H1 (cell line): ENCODE data around the gene CAMTA1. TPM values are rescaled to one million over a fixed set of nuclear protein-coding genes. Genes with fewer than 3 reads are reported as not detected.

ENCODE experiments used
- BCL11A ChIP-seq, 2 experiments: IDR thresholded peaks; one replicate each; pipeline ENCODE4 v1.6.1; 2011; ENCODE audit warnings: low read depth in 2 of 2, low read length in 2 of 2, mild to moderate bottlenecking in 2 of 2
- CHD1 ChIP-seq: IDR thresholded peaks from 2 replicates; pipeline ENCODE4 v1.6.1; 2012; ENCODE audit warnings: low read depth, low read length, improper control_type of control experiment
- CHD2 ChIP-seq: IDR thresholded peaks from 2 replicates; pipeline ENCODE4 v1.6.1; 2012; ENCODE audit warnings: low read length, improper control_type of control experiment
- CREB1 ChIP-seq: IDR thresholded peaks from 2 replicates; pipeline ENCODE4 v1.6.1; 2012; ENCODE audit warnings: inconsistent platforms
- EZH2 ChIP-seq: fragments of 200-600 bp; sonication (generic); IDR thresholded peaks from 2 replicates; pipeline ENCODE4 v1.7.1; 2012; ENCODE audit warnings: low read depth, mild to moderate bottlenecking, moderate library complexity, low read length, inconsistent platforms; ENCODE audit not compliant: severe bottlenecking
- HDAC2 ChIP-seq, 2 experiments: fragments of 300-600 bp in 1 of 2; sonication (generic) in 1 of 2; IDR thresholded peaks; 2 replicates each; pipeline ENCODE4 v1.6.1; 2011 to 2012; ENCODE audit warnings: low read depth in 2 of 2, low read length in 2 of 2, mild to moderate bottlenecking in 2 of 2, moderate library complexity in 2 of 2, borderline replicate concordance in 1 of 2, inconsistent platforms in 1 of 2
- MAFK ChIP-seq: IDR thresholded peaks from 2 replicates; pipeline ENCODE4 v1.6.1; 2012; ENCODE audit warnings: low read depth, mild to moderate bottlenecking, improper control_type of control experiment, low read length
- TCF12 ChIP-seq: IDR thresholded peaks from 2 replicates; pipeline ENCODE4 v1.6.1; 2011; ENCODE audit warnings: low read depth, mild to moderate bottlenecking, low read length
- YY1 ChIP-seq: IDR thresholded peaks from 2 replicates; pipeline ENCODE4 v1.6.1; 2011; ENCODE audit warnings: low read depth, mild to moderate bottlenecking, low read length
- polyA plus RNA-seq, 7 experiments: library from polyadenylated mRNA; depleted of rRNA in 3 of 7; stranded (reverse) in 5 of 7; unstranded in 2 of 7; fragments of >200 nt in 5 of 7; fragments of 200-250 nt in 2 of 7; gene quantifications; 1 replicate in 5 of 7; 2 replicates in 1 of 7; 4 replicates in 1 of 7; pipeline versions ENCODE4 v1.2.1 to v1.2.3, GENCODE V29; 2011 to 2013; ENCODE audit warnings: missing spikeins in 2 of 7, mixed read lengths in 2 of 7
- total RNA-seq: library from RNA; stranded (reverse); fragmentation: NEBNext Ultra II Directional; extraction: Animal tissue kit (Norgen Biotek cat#: 25700); gene quantifications from 2 replicates; pipeline ENCODE4 v1.2.1, GENCODE V29; 2021
- TF ChIP-seq, protein P1 (sequence below): IDR thresholded peaks from 2 replicates; pipeline ENCODE4 v1.6.1; 2012; ENCODE audit warnings: inconsistent platforms

CAMTA1 gene
- total and polyA plus RNA-seq, 2 of the 8 experiments (the other 6 are each of a cell fraction or from before 2014, with no cell fraction given), result 65.0 to 119 TPM

GRCh38 chr1:7561331-7561921 lies 776.2 kb downstream of the CAMTA1 start (continued):
- TF ChIP-seq YY1 (0 out of 2 replicates have a peak, but pooled peaks have one; percentile 36), CREB1 (peak; percentile 38; the same call in 1 of the 2 replicates), TCF12 (no peak), MAFK (no peak), BCL11A (IDR thresholded peaks at IDR 0.05; ENCODE audit: low read depth in 2 of 2, low read length in 2 of 2) (no peak), CHD1 (no peak), HDAC2 (IDR thresholded peaks at IDR 0.05; ENCODE audit: borderline replicate concordance in 1 of 2, low read depth in 2 of 2, low read length in 2 of 2) (no peak), EZH2 (no peak), CHD2 (no peak)
- TF ChIP-seq, protein P1, sequence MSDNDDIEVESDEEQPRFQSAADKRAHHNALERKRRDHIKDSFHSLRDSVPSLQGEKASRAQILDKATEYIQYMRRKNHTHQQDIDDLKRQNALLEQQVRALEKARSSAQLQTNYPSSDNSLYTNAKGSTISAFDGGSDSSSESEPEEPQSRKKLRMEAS, result peak; percentile 70
